ENCODE results near the gene CCDC102A. TPM values are rescaled to one million over a fixed set of nuclear protein-coding genes. Genes with fewer than 3 reads are reported as not detected.

Gene CCDC102A
- total RNA-seq, 1 experiment from 2014 or later, result 5.2 TPM

DNA sequence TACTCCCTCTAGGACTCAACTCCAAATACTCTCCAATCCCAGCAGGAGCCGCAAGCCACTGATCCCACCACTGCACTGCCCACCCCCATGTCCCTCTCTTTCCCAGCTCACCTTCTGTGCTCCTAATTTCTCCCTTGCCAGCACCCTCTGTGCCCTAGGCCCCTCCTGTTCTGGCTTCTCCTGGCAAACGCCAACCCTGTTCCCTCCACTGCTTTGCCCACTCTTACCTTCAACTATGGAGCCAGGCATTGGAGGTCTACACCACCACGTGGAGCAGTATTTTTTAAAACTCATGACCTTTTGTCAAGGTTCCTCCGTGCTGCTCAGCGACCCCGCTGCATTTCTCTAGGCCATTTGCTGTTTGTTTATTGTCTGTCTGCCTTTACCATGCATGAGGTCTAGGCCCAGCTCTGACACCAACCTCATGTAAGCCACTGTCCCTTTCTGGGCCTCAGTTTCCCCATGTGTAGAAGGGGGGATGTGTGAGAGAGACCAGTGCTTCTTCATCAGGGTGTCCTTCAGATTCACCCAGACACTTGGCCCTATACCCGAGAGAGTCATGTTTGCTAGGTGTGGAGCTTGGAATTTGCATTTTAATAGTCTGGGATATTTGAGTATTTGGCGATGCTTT lies 4.6 kb downstream of the CCDC102A start:
- no peaks in the 10 kb centered on the region for H3K36me3 Mint-ChIP-seq
- peaks cover 22% of the 10 kb centered on the region for H3K27me3 Mint-ChIP-seq (ENCODE audit: low read depth)
- no peak overlapping the region for H3K27ac Mint-ChIP-seq
- peak; percentile 7 for DNase-seq (ENCODE audit: low spot score)
- no peak for ATAC-seq
- POLR2A ChIA-PET, result interaction anchor here (0.6 kb wide), 1 partner anchor 1030 kb away, joined by 3 read pairs; no protein-coding TSS in a partner anchor
- CTCF ChIA-PET, result interaction anchor here (1.1 to 2.8 kb wide), 2 partner anchors 12 to 59 kb away, joined by 4 to 8 read pairs; no protein-coding TSS in a partner anchor
- no peaks in the 10 kb centered on the region for H3K9me3 Mint-ChIP-seq
- peaks cover 65% of the 10 kb centered on the region for H3K4me1 Mint-ChIP-seq
- TF ChIP-seq JAZF1 (CRISPR knock-in tag; IDR thresholded peaks at IDR 0.05) (no peak), CBFB (CRISPR knock-in tag; IDR thresholded peaks at IDR 0.05; ENCODE audit: low read depth) (no peak), ATF6 (CRISPR knock-in tag; IDR thresholded peaks at IDR 0.05) (no peak), NR1H2 (CRISPR knock-in tag; IDR thresholded peaks at IDR 0.05) (no peak), GTF2I (CRISPR knock-in tag; conservative IDR thresholded peaks at IDR 0.05) (no peak), ZNF263 (CRISPR knock-in tag; IDR thresholded peaks at IDR 0.05; ENCODE audit: low read depth) (no peak), ZNF396 (CRISPR knock-in tag; IDR thresholded peaks at IDR 0.05; ENCODE audit: borderline replicate concordance) (no peak), TEAD1 (CRISPR knock-in tag; IDR thresholded peaks at IDR 0.05) (no peak), CDX4 (CRISPR knock-in tag; IDR thresholded peaks at IDR 0.05; ENCODE audit: borderline replicate concordance) (no peak), ZNF671 (CRISPR knock-in tag; IDR thresholded peaks at IDR 0.05) (no peak), ESRRA (CRISPR knock-in tag; IDR thresholded peaks at IDR 0.05; ENCODE audit: borderline replicate concordance) (no peak), ETV6 (CRISPR knock-in tag; IDR thresholded peaks at IDR 0.05) (no peak), RELA (CRISPR knock-in tag; IDR thresholded peaks at IDR 0.05; ENCODE audit: borderline replicate concordance) (no peak), ZNF512 (CRISPR knock-in tag; IDR thresholded peaks at IDR 0.05; ENCODE audit: borderline replicate concordance) (no peak), ATF1 (CRISPR knock-in tag; IDR thresholded peaks at IDR 0.05) (no peak), ATF3 (CRISPR knock-in tag; conservative IDR thresholded peaks at IDR 0.05) (no peak)
- TF ChIP-seq, protein P1, sequence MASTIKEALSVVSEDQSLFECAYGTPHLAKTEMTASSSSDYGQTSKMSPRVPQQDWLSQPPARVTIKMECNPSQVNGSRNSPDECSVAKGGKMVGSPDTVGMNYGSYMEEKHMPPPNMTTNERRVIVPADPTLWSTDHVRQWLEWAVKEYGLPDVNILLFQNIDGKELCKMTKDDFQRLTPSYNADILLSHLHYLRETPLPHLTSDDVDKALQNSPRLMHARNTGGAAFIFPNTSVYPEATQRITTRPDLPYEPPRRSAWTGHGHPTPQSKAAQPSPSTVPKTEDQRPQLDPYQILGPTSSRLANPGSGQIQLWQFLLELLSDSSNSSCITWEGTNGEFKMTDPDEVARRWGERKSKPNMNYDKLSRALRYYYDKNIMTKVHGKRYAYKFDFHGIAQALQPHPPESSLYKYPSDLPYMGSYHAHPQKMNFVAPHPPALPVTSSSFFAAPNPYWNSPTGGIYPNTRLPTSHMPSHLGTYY (CRISPR knock-in tag; IDR thresholded peaks at IDR 0.05), result no peak
- TF ChIP-seq, protein P2, sequence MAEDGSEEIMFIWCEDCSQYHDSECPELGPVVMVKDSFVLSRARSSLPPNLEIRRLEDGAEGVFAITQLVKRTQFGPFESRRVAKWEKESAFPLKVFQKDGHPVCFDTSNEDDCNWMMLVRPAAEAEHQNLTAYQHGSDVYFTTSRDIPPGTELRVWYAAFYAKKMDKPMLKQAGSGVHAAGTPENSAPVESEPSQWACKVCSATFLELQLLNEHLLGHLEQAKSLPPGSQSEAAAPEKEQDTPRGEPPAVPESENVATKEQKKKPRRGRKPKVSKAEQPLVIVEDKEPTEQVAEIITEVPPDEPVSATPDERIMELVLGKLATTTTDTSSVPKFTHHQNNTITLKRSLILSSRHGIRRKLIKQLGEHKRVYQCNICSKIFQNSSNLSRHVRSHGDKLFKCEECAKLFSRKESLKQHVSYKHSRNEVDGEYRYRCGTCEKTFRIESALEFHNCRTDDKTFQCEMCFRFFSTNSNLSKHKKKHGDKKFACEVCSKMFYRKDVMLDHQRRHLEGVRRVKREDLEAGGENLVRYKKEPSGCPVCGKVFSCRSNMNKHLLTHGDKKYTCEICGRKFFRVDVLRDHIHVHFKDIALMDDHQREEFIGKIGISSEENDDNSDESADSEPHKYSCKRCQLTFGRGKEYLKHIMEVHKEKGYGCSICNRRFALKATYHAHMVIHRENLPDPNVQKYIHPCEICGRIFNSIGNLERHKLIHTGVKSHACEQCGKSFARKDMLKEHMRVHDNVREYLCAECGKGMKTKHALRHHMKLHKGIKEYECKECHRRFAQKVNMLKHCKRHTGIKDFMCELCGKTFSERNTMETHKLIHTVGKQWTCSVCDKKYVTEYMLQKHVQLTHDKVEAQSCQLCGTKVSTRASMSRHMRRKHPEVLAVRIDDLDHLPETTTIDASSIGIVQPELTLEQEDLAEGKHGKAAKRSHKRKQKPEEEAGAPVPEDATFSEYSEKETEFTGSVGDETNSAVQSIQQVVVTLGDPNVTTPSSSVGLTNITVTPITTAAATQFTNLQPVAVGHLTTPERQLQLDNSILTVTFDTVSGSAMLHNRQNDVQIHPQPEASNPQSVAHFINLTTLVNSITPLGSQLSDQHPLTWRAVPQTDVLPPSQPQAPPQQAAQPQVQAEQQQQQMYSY (CRISPR knock-in tag; IDR thresholded peaks at IDR 0.05), result no peak
- TF ChIP-seq, protein P3, sequence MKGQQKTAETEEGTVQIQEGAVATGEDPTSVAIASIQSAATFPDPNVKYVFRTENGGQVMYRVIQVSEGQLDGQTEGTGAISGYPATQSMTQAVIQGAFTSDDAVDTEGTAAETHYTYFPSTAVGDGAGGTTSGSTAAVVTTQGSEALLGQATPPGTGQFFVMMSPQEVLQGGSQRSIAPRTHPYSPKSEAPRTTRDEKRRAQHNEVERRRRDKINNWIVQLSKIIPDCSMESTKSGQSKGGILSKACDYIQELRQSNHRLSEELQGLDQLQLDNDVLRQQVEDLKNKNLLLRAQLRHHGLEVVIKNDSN (CRISPR knock-in tag; IDR thresholded peaks at IDR 0.05), result no peak
- TF ChIP-seq, protein P4, sequence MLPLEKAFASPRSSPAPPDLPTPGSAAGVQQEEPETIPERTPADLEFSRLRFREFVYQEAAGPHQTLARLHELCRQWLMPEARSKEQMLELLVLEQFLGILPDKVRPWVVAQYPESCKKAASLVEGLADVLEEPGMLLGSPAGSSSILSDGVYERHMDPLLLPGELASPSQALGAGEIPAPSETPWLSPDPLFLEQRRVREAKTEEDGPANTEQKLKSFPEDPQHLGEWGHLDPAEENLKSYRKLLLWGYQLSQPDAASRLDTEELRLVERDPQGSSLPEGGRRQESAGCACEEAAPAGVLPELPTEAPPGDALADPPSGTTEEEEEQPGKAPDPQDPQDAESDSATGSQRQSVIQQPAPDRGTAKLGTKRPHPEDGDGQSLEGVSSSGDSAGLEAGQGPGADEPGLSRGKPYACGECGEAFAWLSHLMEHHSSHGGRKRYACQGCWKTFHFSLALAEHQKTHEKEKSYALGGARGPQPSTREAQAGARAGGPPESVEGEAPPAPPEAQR (CRISPR knock-in tag; IDR thresholded peaks at IDR 0.05), result no peak
- H3K4me3 Mint-ChIP-seq, result peak overlapping the region; percentile 8; the same call in 1 of the 2 replicates

All from WTC11 (cell line).